ENCODE results near the gene MINDY2.
"Not testable (repeated sequence)": the region's sequence is repeated elsewhere in the genome, so short reads cannot be mapped to it uniquely, and the experiment has no call there.

Gene MINDY2

DNA sequence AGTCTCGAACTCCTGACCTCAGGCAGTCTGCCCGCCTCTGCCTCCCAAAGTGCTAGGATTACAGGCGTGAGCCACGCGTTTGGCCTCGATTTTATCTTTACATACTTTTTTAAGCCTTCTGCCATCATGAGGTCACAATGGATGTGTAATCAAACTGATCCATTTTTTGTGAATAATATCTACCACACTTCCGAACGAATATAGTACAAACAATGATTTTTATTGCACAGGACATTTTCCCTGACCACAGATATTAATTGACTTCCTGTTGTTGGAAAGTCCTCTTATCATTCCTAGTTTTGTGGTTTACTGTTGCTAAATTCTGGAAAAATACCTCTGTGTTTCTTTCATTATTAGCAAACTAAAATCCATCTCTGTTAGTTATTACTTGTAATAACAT is 68.9 kb downstream of the MINDY2 start:
- Histone ChIP-seq H3K27ac (replicated peaks) (no peak overlapping the region), H3K4me3 (replicated peaks; ENCODE audit: insufficient read depth, low read length) (no peak overlapping the region), H3K27me3 (ENCODE audit: insufficient read depth, poor library complexity, severe bottlenecking) (no peaks in the 10 kb centered on the region)
- no peak for TF ChIP-seq POLR2AphosphoS5 (IDR thresholded peaks at IDR 0.05; ENCODE audit: low read depth)
- TF ChIP-seq, protein P1, sequence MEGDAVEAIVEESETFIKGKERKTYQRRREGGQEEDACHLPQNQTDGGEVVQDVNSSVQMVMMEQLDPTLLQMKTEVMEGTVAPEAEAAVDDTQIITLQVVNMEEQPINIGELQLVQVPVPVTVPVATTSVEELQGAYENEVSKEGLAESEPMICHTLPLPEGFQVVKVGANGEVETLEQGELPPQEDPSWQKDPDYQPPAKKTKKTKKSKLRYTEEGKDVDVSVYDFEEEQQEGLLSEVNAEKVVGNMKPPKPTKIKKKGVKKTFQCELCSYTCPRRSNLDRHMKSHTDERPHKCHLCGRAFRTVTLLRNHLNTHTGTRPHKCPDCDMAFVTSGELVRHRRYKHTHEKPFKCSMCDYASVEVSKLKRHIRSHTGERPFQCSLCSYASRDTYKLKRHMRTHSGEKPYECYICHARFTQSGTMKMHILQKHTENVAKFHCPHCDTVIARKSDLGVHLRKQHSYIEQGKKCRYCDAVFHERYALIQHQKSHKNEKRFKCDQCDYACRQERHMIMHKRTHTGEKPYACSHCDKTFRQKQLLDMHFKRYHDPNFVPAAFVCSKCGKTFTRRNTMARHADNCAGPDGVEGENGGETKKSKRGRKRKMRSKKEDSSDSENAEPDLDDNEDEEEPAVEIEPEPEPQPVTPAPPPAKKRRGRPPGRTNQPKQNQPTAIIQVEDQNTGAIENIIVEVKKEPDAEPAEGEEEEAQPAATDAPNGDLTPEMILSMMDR (IDR thresholded peaks at IDR 0.05; ENCODE audit: insufficient read depth, low read length), result no peak
- TF ChIP-seq SPI1 (IDR thresholded peaks at IDR 0.05; ENCODE audit: borderline replicate concordance, low read depth), result no peak
- no peak for TF ChIP-seq REST (IDR thresholded peaks at IDR 0.05; ENCODE audit: insufficient replicate concordance, low read depth)
- TF ChIP-seq GABPA (IDR thresholded peaks at IDR 0.05; ENCODE audit: low read depth), result no peak
- DNase-seq (ENCODE audit: low read depth in 1 of 2, low spot score in 1 of 2), result no peak

DNA sequence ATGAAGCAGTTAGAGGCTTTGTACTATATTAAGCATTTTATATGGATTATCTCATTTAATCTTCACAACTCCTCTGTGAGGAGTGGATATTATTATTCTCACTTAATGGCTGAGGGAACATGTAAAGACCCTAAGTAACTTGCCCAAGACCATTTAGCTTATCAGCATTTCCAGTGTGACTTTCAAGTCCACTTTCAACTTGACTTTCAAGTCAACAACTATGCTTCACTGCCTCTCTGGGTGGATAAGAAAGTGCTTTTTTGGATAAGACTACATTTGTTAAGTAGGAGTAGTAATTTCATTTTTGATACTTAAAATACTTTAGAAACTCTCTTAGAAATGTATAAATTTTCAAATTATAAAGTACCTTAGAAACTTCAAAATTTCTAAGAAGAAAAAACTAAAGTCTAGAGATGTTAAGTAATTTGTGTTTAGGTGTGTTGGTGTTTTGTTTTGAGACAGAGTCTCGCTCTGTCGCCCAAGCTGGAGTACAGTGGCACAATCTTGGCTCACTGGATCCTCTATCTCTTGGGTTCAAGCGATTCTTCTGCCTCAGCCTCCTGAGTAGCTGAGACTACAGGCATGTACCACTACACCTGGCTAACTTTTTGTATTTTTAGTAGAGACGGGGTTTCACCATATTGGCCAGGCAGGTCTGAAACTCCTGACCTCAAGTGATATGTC is 71.8 kb downstream of the MINDY2 start:
- no peak for TF ChIP-seq GABPA (IDR thresholded peaks at IDR 0.05; ENCODE audit: low read depth)
- no peak for TF ChIP-seq POLR2AphosphoS5 (IDR thresholded peaks at IDR 0.05; ENCODE audit: low read depth)
- no peak for TF ChIP-seq SPI1 (IDR thresholded peaks at IDR 0.05; ENCODE audit: borderline replicate concordance, low read depth)
- no peak for TF ChIP-seq REST (IDR thresholded peaks at IDR 0.05; ENCODE audit: insufficient replicate concordance, low read depth)
- TF ChIP-seq, protein P1 (IDR thresholded peaks at IDR 0.05; ENCODE audit: insufficient read depth, low read length), result no peak
- H3K4me3 ChIP-seq (replicated peaks; ENCODE audit: insufficient read depth, low read length), result no peak overlapping the region
- H3K27me3 ChIP-seq (ENCODE audit: insufficient read depth, poor library complexity, severe bottlenecking), result no peaks in the 10 kb centered on the region
- H3K27ac ChIP-seq (replicated peaks), result no peak overlapping the region
- no peak for DNase-seq (ENCODE audit: low read depth in 1 of 2, low spot score in 1 of 2)

- not testable (repeated sequence) for DNase-seq (ENCODE audit: low read depth in 1 of 2, low spot score in 1 of 2)
Observed at GRCh38 chr15:58851205-58851604, 80.1 kb downstream of the MINDY2 start.

GRCh38 chr15:58852347-58852746 is 81.2 kb downstream of the MINDY2 start:
- no peak for DNase-seq (ENCODE audit: low read depth in 1 of 2, low spot score in 1 of 2)
- Histone ChIP-seq H3K27me3 (ENCODE audit: insufficient read depth, poor library complexity, severe bottlenecking) (no peaks in the 10 kb centered on the region), H3K4me3 (replicated peaks; ENCODE audit: insufficient read depth, low read length) (no peak overlapping the region), H3K27ac (replicated peaks) (no peak overlapping the region)
- TF ChIP-seq, protein P1 (IDR thresholded peaks at IDR 0.05; ENCODE audit: insufficient read depth, low read length), result no peak
- no peak for TF ChIP-seq REST (IDR thresholded peaks at IDR 0.05; ENCODE audit: insufficient replicate concordance, low read depth)

More at GRCh38 chr15:58851205-58851604, 80.1 kb downstream of the MINDY2 start:
- H3K27ac ChIP-seq (replicated peaks); H3K4me3 ChIP-seq (replicated peaks; ENCODE audit: insufficient read depth, low read length); H3K27me3 ChIP-seq (ENCODE audit: insufficient read depth, poor library complexity, severe bottlenecking): not testable (repeated sequence)
